Endothelial cell of umbilical vein (primary cell): ENCODE measurements around the gene GAB2. TPM values are rescaled to one million over a fixed set of nuclear protein-coding genes. Genes with fewer than 3 reads are reported as not detected.
"Not testable (repeated sequence)": the region's sequence is repeated elsewhere in the genome, so short reads cannot be mapped to it uniquely, and the experiment has no call there.

Source experiments
- BruUV-seq: library from RNA; stranded (reverse); fragments of 400-500 nt; replicated peaks from 2 replicates; lab custom pipeline; 2021; lab: Mats Ljungman, UMichigan
- CTCF ChIA-PET: fragments of 300-600, 350-600 bp; sonication (Branson Sonifier 250); formaldehyde crosslinking; loops from one replicate; lab custom pipeline; 2021; ENCODE audit warnings: antibody characterized with exemption, inconsistent platforms; lab: Charles Lee
- POLR2A ChIA-PET: fragments of 300-600, 350-600 bp; sonication (Branson Sonifier 250); formaldehyde crosslinking; loops from one replicate; lab custom pipeline; 2021; ENCODE audit warnings: antibody characterized with exemption, inconsistent platforms; lab: Charles Lee
- DNase-seq: peaks from one replicate; pipeline ENCODE4 v3.0.0-alpha.2; 2011; ENCODE audit warnings: low read depth, low spot score
- FAIRE-seq: peaks from 2 replicates; lab custom pipeline; 2011; peaks lifted over from hg19 to GRCh38; lab: Jason Lieb, UNC
- H2AFZ ChIP-seq: 2 replicates; pipeline ENCODE4 v1.6.0; 2012; ENCODE audit warnings: low read depth, low read length, control low read depth, inconsistent platforms
- H3K27ac ChIP-seq: 2 replicates; pipeline ENCODE4 v1.5.1; 2011; ENCODE audit warnings: low read depth, mild to moderate bottlenecking, control low read depth, low read length, moderate library complexity; ENCODE audit not compliant: insufficient read depth
- H3K27me3 ChIP-seq, 2 experiments: 2 replicates each; pipeline versions ENCODE4 v1.6.0 to v1.6.1; 2011; ENCODE audit warnings: low read length in 2 of 2, mixed read lengths in 1 of 2; ENCODE audit not compliant: control insufficient read depth in 2 of 2, insufficient read depth in 2 of 2
- H3K36me3 ChIP-seq, 2 experiments: 2 replicates in 1 of 2; 3 replicates in 1 of 2; pipeline ENCODE4 v1.5.1; 2011; ENCODE audit warnings: low read length in 2 of 2, mild to moderate bottlenecking in 1 of 2, moderate library complexity in 1 of 2; ENCODE audit not compliant: control insufficient read depth in 2 of 2, insufficient read depth in 2 of 2; ENCODE audit errors: extremely low read depth in 1 of 2
- H3K4me1 ChIP-seq: 3 replicates; pipeline ENCODE4 v1.5.1; 2011; ENCODE audit warnings: mild to moderate bottlenecking, low read length; ENCODE audit not compliant: control insufficient read depth, insufficient read depth; ENCODE audit errors: extremely low read depth
- H3K4me2 ChIP-seq: 2 replicates; pipeline ENCODE4 v1.6.1; 2011; ENCODE audit warnings: low read length, control low read depth, mixed read lengths; ENCODE audit not compliant: insufficient read depth
- H3K4me3 ChIP-seq, 3 experiments: fragments of 200-600 bp in 1 of 3; sonication (generic), shearing (Covaris generic) in 1 of 3; replicated peaks in 1 of 3; 2 replicates each; pipeline ENCODE4 v1.5.1; 2011 to 2016; ENCODE audit warnings: control low read depth in 3 of 3, low read length in 3 of 3, mild to moderate bottlenecking in 2 of 3, inconsistent platforms in 1 of 3, low read depth in 1 of 3, moderate library complexity in 1 of 3; ENCODE audit not compliant: insufficient read depth in 1 of 3
- H3K79me2 ChIP-seq: 2 replicates; pipeline ENCODE4 v1.6.0; 2012; ENCODE audit warnings: low read length, inconsistent platforms; ENCODE audit not compliant: control insufficient read depth, insufficient read depth
- H3K9ac ChIP-seq: replicated peaks from 2 replicates; pipeline ENCODE3; 2011; ENCODE audit warnings: low read length, control low read depth; ENCODE audit not compliant: insufficient read depth; ENCODE audit errors: extremely low read depth
- H3K9me1 ChIP-seq: replicated peaks from 3 replicates; pipeline ENCODE4 v1.6.0; 2011; ENCODE audit warnings: mild to moderate bottlenecking, low read length; ENCODE audit not compliant: control insufficient read depth, insufficient read depth; ENCODE audit errors: extremely low read depth
- H3K9me3 ChIP-seq: replicated peaks from 2 replicates; pipeline ENCODE4 v1.5.1; 2012; ENCODE audit warnings: low read length, inconsistent platforms; ENCODE audit not compliant: control insufficient read depth, insufficient read depth
- H4K20me1 ChIP-seq: replicated peaks from 2 replicates; pipeline ENCODE3; 2011; ENCODE audit warnings: mild to moderate bottlenecking, low read length; ENCODE audit not compliant: control insufficient read depth, insufficient read depth; ENCODE audit errors: extremely low read depth
- EZH2 ChIP-seq: IDR thresholded peaks from 2 replicates; pipeline ENCODE4 v1.6.1; 2012; ENCODE audit warnings: borderline replicate concordance, low read depth, mild to moderate bottlenecking, moderate library complexity, low read length, inconsistent platforms; ENCODE audit not compliant: severe bottlenecking
- FOS ChIP-seq: IDR thresholded peaks from 2 replicates; pipeline ENCODE4 v1.6.1; 2011; ENCODE audit warnings: mild to moderate bottlenecking, low read length, moderate library complexity, borderline replicate concordance; ENCODE audit not compliant: insufficient read depth
- GATA2 ChIP-seq: IDR thresholded peaks from 2 replicates; pipeline ENCODE4 v1.7.0; 2011; ENCODE audit warnings: low read depth, mild to moderate bottlenecking, moderate library complexity, mixed read lengths, low read length; ENCODE audit not compliant: insufficient read length, insufficient read depth
- JUN ChIP-seq: IDR thresholded peaks from 2 replicates; pipeline ENCODE4 v1.6.1; 2011; ENCODE audit warnings: borderline replicate concordance, low read depth; ENCODE audit not compliant: insufficient read length, insufficient read depth
- MYC ChIP-seq: IDR thresholded peaks from one replicate; pipeline ENCODE4 v1.6.1; 2011; ENCODE audit warnings: mild to moderate bottlenecking, low read depth, low read length
- POLR2A ChIP-seq: IDR thresholded peaks from 2 replicates; pipeline ENCODE4 v1.6.1; 2012; ENCODE audit warnings: low read depth, mild to moderate bottlenecking, control low read depth, low read length
- POLR2AphosphoS5 ChIP-seq: IDR thresholded peaks from 2 replicates; pipeline ENCODE4 v1.6.1; 2012; ENCODE audit warnings: low read depth, mild to moderate bottlenecking, control low read depth, low read length, moderate library complexity; ENCODE audit not compliant: insufficient read depth
- dilution Hi-C: fragments of 300-500 bp; cut with MboI; formaldehyde crosslinking; loops from one replicate; pipeline ENCODE4 v1.15.0; 2019; ENCODE audit warnings: low sequenced_read_pairs; ENCODE audit not compliant: extremely low pct_ligation_motif_present
- intact Hi-C: fragments of 100-400 bp; cut with micrococcal nuclease; formaldehyde crosslinking; loops from one replicate; pipeline ENCODE4 v1.10.0; 2022
- polyA plus RNA-seq, 4 experiments: library from polyadenylated mRNA; depleted of rRNA in 3 of 4; stranded (reverse) in 3 of 4; unstranded in 1 of 4; fragments of >200 nt; gene quantifications; 2 replicates each; pipeline versions ENCODE4 v1.2.1 to v1.2.3, GENCODE V29; 2011 to 2012; ENCODE audit warnings: missing spikeins in 1 of 4
- total RNA-seq: library from RNA; stranded (reverse); gene quantifications from 2 replicates; pipeline ENCODE4 v1.2.3, GENCODE V29; 2021
- TF ChIP-seq, protein P1 (sequence below), 2 donors: IDR thresholded peaks; 1 replicate in 1 of 2; 2 replicates in 1 of 2; pipeline ENCODE4 v1.5.1; 2011; ENCODE audit warnings: low read length in 2 of 2, mild to moderate bottlenecking in 2 of 2, moderate library complexity in 2 of 2, control low read depth in 1 of 2, inconsistent platforms in 1 of 2, low read depth in 1 of 2; ENCODE audit not compliant: insufficient read depth in 1 of 2; ENCODE audit errors: extremely low read depth in 1 of 2
- TF ChIP-seq, protein P2 (sequence below): IDR thresholded peaks from 2 replicates; pipeline ENCODE4 v1.6.1; 2011; ENCODE audit not compliant: insufficient read depth, insufficient read length

GAB2 gene
- total and polyA plus RNA-seq, 2 donors (not counting 3 experiments of a cell fraction or from before 2014, with no cell fraction given) = 19.6 to 39.6 TPM

DNA sequence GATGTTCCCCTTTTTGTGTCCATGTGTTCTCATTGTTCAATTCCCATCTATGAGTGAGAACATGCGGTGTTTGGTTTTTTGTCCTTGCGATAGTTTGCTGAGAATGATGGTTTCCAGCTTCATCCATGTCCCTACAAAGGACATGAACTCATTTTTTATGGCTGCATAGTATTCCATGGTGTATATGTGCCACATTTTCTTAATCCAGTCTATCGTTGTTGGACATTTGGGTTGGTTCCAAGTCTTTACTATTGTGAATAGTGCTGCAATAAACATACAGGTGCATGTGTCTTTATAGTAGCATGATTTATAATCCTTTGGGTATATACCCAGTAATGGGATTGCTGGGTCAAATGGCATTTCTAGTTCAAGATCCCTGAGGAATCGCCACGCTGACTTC lies 123.5 kb downstream of the GAB2 start:
- dilution Hi-C loops = not testable (repeated sequence)

DNA sequence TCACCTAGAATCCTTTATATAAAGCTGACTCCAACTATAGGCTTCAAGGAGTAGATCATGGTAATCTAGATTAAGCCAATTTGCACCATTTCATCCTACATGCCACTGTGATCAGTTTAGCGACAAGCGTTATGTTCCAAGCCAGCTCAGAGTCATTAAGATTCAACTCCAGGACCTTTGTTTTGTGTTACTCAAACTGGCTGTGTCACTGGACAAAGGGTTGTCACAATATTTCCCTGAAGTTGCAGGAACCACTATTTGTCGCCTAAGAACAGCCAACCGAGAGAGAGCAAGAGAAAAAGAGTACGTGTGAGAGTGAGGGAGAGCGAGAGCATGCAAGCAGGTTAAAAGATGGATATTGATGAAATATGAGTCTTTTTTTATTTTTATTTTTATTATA lies 124.1 kb downstream of the GAB2 start:
- Histone ChIP-seq H3K27ac (no peak overlapping the region), H3K4me1 (no peaks in the 10 kb centered on the region), H3K36me3 (no peaks in the 10 kb centered on the region), H3K9me3 (no peaks in the 10 kb centered on the region), H4K20me1 (no peaks in the 10 kb centered on the region), H3K4me2 (no peak overlapping the region), H2AFZ (no peak overlapping the region), H3K4me3 (no peak overlapping the region), H3K27me3 (no peaks in the 10 kb centered on the region), H3K9me1 (no peaks in the 10 kb centered on the region), H3K9ac (no peak overlapping the region), H3K79me2 (peaks cover 48% of the 10 kb centered on the region)
- intact Hi-C loops (no loop called here), dilution Hi-C loops (no loop called here)
- DNase-seq = no peak
- TF ChIP-seq POLR2AphosphoS5 (no peak), FOS (no peak), GATA2 (no peak), POLR2A (no peak), MYC (no peak), JUN (no peak), EZH2 (no peak)
- TF ChIP-seq, protein P1, sequence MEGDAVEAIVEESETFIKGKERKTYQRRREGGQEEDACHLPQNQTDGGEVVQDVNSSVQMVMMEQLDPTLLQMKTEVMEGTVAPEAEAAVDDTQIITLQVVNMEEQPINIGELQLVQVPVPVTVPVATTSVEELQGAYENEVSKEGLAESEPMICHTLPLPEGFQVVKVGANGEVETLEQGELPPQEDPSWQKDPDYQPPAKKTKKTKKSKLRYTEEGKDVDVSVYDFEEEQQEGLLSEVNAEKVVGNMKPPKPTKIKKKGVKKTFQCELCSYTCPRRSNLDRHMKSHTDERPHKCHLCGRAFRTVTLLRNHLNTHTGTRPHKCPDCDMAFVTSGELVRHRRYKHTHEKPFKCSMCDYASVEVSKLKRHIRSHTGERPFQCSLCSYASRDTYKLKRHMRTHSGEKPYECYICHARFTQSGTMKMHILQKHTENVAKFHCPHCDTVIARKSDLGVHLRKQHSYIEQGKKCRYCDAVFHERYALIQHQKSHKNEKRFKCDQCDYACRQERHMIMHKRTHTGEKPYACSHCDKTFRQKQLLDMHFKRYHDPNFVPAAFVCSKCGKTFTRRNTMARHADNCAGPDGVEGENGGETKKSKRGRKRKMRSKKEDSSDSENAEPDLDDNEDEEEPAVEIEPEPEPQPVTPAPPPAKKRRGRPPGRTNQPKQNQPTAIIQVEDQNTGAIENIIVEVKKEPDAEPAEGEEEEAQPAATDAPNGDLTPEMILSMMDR (IDR thresholded peaks at IDR 0.05; ENCODE audit: extremely low read depth in 1 of 2, insufficient read depth in 1 of 2, low read depth in 1 of 2, low read length in 2 of 2) = no peak
- TF ChIP-seq, protein P2, sequence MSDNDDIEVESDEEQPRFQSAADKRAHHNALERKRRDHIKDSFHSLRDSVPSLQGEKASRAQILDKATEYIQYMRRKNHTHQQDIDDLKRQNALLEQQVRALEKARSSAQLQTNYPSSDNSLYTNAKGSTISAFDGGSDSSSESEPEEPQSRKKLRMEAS = no peak
- POLR2A ChIA-PET = no interaction called here
- BruUV-seq = no TSS peak
- CTCF ChIA-PET = no interaction called here
- no peak for FAIRE-seq

More for the DNA sequence above, 123.5 kb downstream of the GAB2 start:
- H3K9me3 ChIP-seq, H2AFZ ChIP-seq, CTCF ChIA-PET, POLR2A ChIA-PET, H3K36me3 ChIP-seq, H3K4me3 ChIP-seq, H3K27ac ChIP-seq, H3K27me3 ChIP-seq, H3K9ac ChIP-seq, FAIRE-seq, H4K20me1 ChIP-seq, BruUV-seq, H3K4me2 ChIP-seq, DNase-seq, H3K9me1 ChIP-seq, intact Hi-C loops, H3K4me1 ChIP-seq: not testable (repeated sequence)
- peaks cover 44% of the 10 kb centered on the region for H3K79me2 ChIP-seq
